Activated CD4-positive, alpha-beta T cell treated with anti-CD3 and anti-CD28 coated beads, Interleukin-2, amount 50 U/mL, for 1 hour (primary cell): ENCODE measurements around the gene PTPN12.
A peak's percentile ranks its signal among the peaks of the same experiment; 100 is the strongest.
"Not testable (repeated sequence)": the region's sequence is repeated elsewhere in the genome, so short reads cannot be mapped to it uniquely, and the experiment has no call there.

ENCODE experiments used
- DNase-seq: peaks from one replicate; pipeline ENCODE4 v3.0.0-alpha.2; 2020

The PTPN12 gene

DNA sequence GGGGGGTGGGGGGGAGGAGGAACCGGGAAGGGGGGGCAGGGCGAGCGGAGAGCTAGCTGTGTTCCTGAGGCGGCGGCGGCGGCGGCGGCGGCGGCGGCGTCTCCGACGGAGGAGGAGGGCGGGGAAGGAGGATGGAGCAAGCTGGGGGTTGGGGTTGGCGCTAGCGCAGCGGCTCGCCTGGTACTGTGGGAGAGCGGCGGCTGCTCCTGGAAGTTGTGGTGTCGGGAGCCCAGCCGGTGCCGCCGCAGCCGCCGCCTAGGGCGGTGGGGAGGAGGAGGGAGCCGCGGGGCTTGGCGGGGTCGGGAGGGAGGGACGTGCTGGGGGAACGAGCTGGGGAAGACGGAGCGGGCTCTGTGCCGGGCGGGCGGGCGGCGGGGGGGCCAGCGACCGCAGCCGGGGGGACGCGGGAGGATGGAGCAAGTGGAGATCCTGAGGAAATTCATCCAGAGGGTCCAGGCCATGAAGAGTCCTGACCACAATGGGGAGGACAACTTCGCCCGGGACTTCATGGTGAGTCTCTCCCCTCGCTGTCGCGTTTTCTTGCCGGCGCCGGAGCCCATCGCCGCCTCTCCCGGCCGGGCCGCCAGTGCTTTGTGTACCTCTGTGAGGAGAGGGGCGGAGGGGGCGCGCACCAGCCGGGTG, at the start of gene PTPN12:
Gene PTPN12 (plus strand): TSS at position 160 of the 642 bp plus-strand sequence. CDS start 252 bp downstream, at position 412.
- DNase-seq, result peak; percentile 33

DNA sequence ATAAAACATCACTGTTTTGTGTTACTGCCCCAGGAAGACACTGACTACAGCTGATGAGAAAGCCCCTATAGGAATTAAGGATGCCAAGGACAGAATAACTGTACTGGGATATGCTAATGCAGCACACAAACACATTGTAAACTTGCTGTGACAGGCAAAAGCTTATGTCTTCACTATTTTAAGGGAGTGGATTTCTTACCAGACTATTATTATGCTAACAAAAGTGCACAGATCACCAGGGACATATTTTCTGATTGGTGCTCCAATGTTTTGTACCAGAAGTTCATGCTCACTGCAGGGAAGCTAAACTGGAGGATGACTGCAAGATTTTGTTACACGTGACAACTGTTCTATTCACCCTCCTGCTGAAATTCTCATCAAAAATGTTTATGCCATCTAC, 48.1 kb upstream of the PTPN12 start:
- DNase-seq, result no peak

DNA sequence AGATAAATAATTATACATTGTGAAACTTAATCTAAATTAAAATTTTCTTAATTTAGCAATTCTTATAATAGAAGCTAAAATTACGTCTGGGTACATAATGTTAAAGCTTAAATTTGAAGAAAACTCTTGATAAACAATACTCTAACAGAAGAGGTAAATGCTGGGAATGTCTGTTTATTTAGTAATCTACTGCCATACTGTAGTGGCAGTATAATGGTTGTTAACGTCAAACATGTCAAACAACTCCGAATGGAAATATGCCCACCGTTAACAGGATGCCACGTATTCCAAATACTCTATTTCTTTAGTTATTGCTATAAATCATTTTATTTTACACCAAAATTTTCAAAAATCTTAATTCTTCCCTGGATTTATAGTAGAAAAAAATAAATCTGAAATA, 40.0 kb upstream of the PTPN12 start:
- DNase-seq, result no peak

DNA sequence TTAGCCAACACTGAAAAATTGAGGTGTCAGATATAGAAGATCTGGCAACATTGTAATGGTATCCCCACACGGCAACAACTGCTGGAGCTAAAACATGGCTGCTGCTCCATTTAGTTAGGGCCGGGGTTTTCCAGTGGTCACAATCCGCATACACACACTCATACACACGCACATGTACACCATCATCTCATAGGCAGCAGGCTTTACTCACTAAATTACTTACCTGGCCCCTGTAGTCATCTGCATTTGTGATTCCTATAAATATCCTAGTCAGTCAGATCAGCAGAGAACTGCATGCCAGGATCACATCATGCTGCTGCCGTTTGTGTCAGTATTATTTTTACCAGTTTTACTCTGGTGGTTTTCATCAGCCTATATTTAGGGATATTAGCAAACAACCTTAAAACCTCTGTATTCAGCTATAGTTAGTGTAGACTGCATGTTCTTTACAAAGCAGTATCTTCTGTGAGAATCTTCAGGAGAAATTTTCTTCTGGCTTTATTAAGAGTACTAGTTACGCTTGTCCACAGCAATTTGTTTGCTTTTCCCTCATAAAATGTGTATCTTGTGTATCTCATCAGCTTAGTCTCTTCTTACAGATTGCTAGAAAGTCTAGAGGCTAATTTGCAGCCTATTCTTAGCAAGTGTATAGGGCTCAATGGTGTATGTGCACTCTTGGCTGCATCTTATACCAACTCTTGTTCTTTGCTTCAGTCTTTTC, 38.3 kb upstream of the PTPN12 start:
- no peak for DNase-seq

DNA sequence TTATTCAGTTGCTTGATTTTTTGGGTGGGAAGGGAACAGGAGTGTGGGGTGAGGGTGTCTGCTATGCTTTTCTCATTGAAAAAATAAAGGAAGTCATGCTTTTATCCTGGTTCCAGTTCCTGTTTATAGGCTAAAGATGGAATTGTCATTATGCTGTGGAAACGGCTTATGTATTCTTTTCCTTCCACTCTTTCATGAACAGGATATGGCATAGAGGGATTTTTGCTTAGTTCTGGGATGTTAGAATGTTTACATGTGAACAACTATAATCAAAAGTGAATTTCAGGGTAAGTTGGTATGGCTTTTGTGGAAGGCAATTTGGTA, 35.9 kb upstream of the PTPN12 start:
- no peak for DNase-seq

DNA sequence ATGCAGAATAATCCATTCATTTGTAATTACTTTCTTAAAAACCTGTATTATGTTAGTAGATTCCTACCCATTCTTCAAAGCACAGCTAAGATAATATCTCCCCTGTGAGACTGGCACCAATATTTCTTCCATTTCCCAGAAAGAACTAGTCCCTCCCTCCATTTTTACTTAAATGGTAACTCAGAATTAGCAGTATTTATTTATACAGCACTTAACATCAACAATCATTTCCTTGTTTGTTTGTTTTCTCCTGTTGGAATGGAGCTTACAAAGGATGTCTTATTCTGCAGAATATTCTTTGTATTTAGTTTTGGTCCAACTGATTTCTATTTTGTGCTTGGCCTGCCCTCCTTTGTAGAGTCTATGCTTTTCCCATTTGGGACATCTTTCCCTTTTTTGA, 32.1 kb upstream of the PTPN12 start:
- no peak for DNase-seq

DNA sequence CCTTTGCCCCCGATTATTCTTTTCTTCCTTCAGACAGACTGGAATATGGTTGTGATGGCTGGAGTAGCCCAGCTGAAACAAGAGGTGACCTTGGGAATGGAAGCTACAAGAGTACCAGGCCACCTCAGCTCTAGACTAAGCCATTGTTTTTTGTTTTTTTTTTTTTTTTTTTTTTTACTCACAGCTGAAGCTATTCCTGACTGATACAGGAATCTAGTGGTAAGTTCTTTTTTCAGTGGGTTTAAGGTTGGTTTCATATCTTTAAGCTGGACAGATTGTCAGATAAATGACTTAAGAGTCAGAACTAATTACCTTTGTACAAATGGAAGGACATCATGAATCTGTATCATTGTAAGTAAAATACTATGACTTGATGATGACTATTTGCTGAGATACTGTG, 30.2 kb upstream of the PTPN12 start:
- no peak for DNase-seq

DNA sequence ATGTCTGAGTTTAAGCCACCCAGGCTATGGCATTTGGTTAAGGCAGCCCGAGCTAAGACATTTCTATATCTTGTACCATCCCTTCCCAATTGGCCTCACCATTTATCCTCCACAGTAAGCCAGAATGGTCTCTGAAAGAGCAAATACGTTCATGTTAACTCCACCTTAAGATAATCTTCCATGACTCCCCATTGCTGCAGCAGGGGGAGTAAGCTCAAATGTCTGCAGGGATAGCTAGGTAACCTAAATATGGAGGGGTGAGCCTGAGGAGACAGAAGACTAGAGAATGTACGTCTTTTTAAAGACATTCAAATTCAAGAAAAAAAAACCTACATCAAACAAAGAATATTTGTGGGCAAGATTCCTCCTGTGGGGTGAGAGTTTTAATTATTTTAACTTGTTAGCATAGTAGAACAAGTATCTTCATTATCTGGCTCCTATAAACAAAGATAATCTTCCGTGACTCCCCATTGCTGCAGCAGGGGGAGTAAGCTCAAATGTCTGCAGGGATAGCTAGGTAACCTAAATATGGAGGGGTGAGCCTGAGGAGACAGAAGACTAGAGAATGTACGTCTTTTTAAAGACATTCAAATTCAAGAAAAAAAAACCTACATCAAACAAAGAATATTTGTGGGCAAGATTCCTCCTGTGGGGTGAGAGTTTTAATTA, 24.0 kb upstream of the PTPN12 start:
- not testable (repeated sequence) for DNase-seq

DNA sequence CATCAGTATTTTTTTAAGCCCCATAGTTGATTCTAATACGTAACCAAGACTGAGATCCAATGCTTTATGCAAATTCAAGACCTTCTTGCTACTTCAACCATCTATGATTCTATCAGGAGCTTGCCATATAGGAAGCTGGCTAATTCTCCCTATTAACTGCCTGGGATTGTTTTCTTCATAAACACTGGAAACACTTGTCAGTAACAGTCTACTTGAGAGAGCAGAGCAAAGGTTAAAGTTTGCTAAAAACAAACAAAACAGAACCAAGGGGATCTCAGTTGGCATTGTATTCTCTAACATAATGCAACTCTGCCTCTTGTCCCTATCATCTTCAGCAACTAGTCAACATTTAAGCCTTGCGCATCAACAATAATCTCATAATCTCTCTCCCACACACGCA, 21.0 kb upstream of the PTPN12 start:
- DNase-seq, result no peak

DNA sequence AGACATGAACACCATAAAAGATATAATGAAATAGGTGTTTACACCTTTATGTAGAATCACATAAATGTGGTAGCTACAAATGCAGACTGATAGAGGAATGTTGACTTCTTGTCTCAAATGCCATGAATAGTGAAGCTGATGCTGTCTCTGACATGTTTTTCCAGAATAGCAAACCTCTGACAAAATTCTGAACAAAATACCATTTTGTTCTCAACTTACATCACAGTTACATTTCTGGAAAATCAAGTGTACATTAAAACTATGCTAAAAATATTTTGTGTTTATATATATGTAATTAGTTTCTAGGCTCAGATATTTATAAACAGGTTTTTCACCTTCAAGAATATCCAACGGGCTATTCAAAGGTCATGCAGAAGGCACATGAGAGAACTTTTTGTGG, 16.8 kb upstream of the PTPN12 start:
- no peak for DNase-seq

DNA sequence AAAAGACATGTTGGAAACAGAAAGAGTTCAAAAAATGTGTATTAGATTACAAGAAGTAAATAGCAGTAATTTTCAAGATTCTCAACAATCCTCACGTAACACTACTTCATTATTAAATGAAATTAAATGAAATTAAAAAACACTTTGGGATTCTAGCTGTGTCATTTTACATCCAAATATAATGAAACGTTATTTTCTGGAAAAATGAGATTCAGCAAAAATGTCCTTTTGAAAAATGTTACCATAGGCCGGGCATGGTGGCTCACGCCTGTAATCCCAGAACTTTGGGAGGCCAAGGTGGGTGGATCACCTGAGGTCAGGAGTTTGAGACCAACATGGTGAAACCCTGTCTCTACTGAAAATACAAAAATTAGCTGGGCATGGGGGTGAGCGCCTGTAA, 15.6 kb upstream of the PTPN12 start:
- not testable (repeated sequence) for DNase-seq

DNA sequence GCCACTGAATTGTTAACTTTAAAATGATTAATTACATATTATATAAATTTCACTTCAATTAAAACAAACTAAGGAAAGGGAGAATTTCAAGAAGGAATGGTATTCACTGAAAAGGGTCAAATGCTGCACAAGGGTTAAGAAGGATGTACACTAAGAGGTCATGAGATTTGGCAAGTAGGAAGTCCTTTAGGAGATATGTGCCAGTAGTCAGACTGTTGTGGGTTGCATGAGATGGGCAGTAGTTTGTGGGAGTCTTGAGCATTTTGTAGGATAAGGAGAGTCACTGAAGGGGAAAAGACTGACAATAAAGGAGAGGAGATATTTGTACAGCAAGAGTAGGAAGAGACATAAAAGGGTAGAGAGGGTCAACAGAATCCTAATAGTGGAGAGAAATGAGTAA, 12.4 kb upstream of the PTPN12 start:
- no peak for DNase-seq

DNA sequence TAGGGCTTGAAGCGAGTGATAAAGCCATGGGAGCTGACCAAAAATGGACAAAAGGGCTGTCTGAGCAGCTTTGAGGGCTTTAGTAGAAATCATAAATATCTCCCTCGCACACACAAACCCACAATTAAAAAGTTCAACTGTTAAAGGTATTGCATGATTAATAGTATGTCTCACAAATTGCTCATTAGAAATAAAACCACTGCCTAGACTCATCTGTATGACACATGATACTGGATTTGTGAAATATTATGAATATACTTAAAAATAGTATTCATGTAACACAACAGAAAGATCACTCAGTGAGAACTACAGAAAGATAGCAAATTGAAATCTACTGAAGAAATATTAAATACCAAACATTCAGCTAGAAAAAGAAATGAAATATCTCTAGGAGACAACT, 11.9 kb upstream of the PTPN12 start:
- no peak for DNase-seq

DNA sequence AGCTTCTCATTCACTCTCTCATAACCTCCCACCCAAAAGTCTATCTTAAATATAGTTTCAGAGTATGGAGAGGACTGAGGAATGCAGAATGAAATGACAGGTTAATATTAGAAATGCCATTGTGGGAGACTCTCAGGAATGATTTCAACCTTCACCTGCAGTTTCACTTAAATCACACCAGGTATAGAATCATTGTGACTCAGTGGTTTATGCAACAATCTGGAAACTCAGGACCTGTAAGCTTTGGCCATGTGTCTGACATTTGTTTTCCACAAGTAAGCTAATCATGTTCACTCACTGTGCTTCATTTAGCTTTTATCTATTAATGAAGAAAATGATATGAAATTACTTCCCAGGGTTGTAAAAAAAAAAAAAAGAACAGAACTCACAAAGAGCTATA, 8.7 kb upstream of the PTPN12 start:
- no peak for DNase-seq

DNA sequence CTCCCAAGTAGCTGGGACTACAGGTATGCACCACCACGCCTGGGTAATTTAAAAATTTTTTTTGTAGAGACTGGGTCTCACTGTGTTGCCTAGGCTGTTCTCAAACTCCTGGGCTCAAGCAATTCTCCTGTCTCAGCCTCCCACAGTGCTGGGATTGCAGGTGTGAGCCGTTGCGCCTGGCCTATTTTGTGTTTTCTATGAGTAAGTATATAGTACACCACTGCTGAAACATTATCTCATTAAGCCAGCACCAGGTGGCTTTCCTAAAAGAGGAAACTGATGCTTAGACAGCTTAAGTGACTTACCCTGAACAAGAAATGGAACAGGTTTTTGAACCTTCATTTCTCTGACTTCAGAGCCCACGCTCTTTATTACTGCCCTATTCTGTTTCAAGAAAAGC, 7.8 kb upstream of the PTPN12 start:
- DNase-seq, result no peak

DNA sequence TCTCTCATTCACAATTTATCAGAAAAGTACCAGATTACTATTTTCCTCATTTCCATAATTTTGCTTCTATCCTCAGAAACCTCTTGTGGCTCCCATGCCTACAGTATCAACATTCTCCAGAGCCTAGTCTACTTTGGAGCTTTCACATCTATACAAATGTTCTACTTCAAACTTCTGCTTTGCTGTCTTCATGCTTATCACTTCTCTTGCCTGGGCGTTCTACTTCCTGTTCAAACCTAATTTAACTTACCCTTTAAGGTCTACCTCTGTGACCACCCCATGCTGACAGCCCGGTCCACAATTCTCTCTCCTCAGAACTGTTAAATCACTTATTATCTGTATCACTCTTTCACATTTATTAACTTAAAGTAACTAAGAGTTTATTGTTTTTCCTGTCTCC, 6.1 kb upstream of the PTPN12 start:
- no peak for DNase-seq

DNA sequence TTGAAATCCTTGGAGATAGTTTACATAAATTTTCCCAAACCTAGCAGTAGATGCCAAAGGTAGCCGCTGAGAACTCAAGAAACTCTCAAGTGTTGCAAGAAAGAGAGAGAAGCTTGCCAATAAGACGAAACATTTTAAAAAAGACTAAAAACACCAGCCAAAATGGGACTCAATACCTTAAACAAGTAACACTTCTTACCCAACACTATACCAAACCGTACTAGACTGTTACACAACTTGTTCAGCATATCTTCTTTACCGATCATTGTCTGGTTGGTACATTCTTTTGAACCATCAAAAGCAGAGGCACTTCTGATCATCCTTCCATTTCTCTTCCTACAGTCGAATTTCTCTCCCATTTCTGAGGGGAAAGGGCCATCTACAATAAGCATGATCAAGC, 4.8 kb upstream of the PTPN12 start:
- no peak for DNase-seq

DNA sequence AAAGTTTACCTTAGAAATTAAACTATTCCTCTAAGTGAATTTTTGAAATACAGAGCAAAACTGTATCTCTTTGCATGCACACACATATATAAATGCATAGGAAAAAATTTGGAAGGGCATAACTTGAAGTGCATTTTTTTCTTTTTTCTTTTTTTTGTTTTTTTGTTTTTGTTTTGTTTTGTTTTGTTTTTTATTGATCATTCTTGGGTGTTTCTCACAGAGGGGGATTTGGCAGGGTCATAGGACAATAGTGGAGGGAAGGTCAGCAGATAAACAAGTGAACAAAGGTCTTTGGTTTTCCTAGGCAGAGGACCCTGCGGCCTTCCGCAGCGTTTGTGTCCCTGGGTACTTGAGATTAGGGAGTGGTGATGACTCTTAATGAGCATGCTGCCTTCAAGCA, 4.4 kb upstream of the PTPN12 start:
- DNase-seq, result not testable (repeated sequence)

DNA sequence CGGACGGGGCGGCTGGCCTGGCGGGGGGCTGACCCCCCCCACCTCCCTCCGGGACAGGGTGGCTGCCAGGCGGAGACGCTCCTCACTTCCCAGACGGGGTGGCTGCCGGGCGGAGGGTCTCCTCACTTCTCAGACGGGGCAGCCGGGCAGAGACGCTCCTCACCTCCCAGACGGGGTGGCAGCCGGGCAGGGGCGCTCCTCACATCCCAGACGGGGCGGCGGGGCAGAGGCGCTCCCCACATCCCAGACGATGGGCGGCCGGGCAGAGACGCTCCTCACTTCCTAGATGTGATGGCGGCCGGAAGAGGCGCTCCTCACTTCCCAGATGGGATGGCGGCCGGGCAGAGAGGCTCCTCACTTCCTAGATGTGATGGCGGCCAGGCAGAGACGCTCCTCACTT, 3.0 kb upstream of the PTPN12 start:
- not testable (repeated sequence) for DNase-seq

DNA sequence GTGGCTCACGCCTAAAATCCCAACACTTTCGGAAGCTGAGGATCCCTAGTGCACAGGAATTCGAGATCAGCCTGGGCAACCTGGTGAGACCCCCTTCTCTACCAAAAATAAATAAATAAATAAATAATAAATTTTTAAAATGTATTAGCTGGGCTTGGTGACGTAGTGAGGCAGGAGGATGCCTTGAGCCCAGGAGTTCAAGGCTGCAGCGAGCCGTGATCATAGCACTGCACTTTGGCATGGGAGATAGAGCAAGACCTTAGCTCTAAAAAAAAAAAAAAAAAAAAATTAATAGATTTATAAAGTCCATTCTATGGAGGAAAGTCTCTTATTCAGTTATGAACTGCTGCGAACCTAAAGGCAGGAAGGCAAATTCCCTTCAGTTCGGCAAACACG, 1.1 kb upstream of the PTPN12 start:
- no peak for DNase-seq

DNA sequence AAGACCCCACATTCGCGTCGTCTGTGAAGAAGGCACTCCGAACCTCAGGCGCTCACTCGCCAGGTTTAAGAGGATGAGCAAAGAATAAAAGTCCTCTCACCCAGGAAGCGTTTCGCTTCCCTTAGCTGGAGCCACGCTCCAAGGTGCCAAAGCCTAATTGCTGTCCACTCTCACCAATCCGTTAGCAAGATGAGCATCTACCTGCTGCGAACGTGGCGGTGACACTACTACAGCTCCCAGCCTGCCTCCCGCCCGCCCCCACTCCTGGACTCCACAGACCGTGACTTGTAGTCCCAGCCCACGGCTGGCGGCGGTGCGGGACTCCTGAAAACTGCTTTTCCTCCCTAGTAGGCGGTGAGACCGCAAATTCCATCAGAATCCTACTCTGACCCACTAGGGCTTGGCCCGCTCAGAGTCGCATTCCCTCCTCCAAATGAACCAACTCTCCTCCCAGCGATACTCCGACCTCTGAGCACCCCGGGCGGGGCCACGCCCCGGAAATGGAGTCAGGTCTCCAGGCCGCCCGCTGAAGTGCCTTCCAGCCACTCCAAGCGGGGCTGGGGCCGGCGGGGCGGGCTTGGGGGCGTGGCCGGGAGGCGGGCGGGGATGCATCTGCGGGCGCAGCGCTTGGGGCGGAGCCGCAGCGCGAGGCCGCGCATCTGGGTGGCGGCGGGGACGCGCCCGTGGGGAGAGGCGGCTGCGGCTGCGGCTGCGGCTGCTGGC, 521 bp upstream of the PTPN12 start:
- DNase-seq, result peak; percentile 97

DNA sequence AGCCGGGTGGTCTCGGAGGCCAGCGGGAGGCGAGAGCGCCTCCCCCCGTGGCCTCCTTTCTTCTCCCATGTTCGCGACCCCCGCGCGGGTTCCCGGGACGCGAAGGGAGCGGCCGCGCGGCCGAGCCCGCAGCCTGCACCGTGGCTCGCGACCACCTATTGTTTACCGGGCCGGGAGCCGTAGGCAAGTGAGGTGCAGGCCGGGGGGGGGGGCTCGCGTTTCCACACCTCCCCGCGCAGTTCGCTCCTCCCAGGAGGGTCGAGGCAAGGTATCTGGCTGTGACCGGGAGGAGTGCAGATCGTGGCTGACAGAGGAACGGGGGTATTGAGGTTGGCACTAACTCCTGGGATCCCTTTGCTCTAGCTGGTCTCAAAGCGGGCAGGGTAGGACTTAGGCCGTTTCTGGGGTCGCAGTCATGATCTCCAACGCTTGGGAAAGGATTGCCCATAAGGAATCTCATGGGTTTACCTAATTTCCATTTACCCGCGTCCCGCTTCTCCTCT, 734 bp downstream of the PTPN12 start:
- peak; percentile 18 for DNase-seq
